HG03439 (cell line): ENCODE results near the gene GSTM5.
"Not testable (repeated sequence)": the region's sequence is repeated elsewhere in the genome, so short reads cannot be mapped to it uniquely, and the experiment has no call there.

Experiments
- ATAC-seq: cut with Tn5 transposase; IDR thresholded peaks from one replicate; pipeline ENCODE4 v1.9.1; 2021; ENCODE audit warnings: mild to moderate bottlenecking, moderate library complexity; ENCODE audit not compliant: unreplicated experiment

Gene GSTM5

DNA sequence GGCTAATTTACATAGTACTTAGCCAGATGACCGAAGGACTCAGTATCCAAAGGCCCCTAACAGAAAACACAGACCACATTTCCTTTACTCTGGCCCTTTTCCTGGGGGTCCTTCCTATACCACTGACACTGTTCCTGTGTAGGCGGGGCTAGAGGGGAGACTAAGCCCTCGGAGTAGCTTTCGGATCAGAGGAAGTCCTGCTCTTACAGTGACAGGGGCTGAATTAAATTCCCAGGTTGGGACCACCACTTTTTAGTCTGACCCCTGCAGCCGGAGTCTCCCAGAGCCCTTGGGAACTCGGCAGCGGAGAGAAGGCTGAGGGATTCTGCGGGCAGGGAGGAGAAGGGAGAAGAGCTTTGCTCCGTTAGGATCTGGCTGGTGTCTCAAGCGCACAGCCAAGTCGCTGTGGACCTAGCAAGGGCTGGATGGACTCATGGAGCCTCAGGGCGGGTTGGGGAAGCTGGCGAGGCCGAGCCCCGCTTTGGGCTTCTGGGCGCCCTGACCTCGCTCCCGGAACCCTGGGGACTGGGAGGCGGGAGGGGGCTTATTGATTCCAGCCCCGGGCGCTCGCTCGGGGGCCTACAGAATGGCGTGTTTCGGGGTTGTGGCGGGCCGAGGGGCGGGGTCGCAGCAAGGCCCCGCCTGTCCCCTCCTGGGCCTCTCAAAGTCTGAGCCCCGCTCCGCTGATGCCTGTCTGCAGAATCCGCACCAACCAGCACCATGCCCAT lies at the start of gene GSTM5:
GSTM5 (plus strand) TSS at position 659 of the 728 bp plus-strand sequence; CDS start at position 721, 62 bp downstream.
- not testable (repeated sequence) for ATAC-seq

DNA sequence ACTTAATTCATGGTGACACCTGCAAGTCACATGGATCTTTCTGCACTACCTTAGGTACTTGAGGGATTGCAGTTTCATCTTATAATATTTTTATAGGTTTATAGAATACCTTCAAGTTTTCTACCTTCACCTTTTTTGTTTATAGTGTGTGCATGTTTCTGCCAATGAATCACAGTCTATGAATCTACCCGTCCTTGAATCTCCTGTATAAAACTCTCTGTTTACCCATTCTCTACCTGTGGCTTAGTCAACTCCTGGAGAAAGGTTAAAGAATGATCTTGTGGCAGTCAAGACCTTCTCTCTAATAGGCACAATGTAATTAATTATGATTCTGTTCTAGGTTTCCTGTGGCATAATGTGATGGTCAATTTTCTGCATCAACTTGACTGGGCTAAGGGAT lies 47.4 kb upstream of the GSTM5 start:
- no peak for ATAC-seq

GRCh38 chr1:109667452-109668122 lies 44.5 kb upstream of the GSTM5 start, which contains the start of gene GSTM2:
TSS of gene GSTM2 (plus strand) at chr1:109668057. CDS start at chr1:109668116, 59 bp downstream.
- no peak for ATAC-seq

DNA sequence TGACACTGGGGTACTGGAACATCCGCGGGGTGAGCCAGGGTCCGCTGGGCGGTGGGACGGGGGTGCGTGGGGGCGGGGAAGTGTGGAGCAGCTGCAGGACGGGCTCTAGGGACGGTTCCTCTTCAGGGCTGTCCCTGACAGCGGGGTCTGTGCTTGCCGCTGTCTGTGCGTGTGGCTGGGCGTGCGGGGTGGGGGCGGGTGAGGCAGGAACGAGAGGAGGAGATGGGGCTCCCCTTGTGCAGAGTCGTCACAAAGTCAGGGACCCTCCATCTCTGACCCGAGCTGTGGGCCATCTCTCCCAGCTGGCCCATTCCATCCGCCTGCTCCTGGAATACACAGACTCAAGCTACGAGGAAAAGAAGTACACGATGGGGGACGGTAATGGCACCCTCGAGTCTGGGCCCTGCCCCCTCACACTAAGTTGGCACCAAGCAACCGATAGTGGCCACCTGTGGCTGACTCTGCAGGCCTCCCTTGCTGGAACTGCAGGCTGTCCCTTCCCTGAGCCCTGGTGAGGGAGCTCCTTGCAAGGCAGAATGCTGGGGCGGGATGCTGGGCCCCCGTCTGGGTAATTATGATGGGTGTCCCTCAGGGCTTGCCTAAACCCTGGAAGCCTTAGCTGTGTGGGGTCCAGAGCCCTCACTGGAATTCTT lies 43.8 kb upstream of the GSTM5 start:
- ATAC-seq = no peak

DNA sequence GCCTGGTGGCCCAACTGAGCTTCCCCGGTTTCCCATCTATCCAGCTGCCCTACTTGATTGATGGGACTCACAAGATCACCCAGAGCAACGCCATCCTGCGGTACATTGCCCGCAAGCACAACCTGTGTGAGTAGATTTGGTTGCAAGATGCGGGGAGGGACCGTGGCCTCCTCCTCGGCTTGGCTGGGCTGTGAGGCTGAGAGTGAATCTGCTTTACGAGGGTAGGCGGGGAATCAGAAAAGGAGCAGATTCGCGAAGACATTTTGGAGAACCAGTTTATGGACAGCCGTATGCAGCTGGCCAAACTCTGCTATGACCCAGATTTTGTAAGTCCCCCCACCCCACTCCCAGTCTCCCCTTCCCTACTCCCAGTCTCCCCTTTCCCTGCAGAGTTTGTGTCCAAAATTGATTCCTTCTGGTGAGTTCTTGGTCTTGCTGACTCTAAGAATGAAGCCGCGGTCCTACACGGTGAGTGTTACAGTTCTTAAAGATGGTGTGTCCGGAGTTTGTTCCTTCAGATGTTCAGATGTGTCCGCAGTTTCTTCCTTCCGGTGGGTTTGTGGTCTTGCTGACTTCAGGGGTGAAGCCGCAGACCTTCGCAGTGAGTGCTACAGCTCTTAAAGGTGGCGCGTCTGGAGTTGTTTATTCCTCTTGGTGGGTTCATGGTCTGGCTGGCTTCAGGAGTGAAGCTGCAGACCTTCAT lies 42.7 kb upstream of the GSTM5 start:
- ATAC-seq = no peak

GRCh38 chr1:109669949-109670302 lies 42.1 kb upstream of the GSTM5 start:
- ATAC-seq = not testable (repeated sequence)

- no peak for ATAC-seq
Measured at GRCh38 chr1:109671067-109671466, 41.0 kb upstream of the GSTM5 start.

GRCh38 chr1:109673861-109674260 lies 38.2 kb upstream of the GSTM5 start:
- not testable (repeated sequence) for ATAC-seq

DNA sequence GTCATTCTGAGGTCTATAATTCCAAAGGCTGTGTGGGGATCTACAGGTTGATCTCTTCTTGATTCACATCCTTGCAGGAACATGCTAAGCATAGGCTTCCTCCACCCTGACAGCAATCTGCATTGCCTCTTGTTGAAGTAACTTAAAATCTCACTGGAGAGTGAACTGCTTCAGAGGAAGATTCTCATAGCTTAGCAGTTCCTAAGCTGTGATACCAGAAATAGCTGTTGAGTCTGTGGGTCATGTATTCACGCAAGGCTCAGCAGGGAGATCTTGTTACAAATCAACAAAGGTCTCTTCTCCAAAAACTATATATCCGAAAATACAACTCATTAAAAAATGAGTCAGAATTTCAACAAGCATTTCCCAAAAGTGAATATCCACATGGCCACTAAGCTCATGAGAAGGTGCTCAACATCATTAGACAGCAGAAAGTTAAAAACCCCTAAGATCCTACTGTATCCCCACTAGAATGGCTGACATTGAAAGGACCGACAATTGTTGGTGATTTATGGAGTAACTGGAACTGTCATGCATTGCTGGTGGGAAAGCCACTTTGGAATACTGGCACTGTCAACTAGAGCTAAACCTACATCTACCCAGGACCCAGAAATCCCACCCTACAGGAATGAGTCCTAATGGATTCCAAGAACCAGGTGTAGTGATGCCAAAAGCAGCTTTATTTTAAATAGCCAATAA lies 35.2 kb upstream of the GSTM5 start:
- not testable (repeated sequence) for ATAC-seq

GRCh38 chr1:109677459-109677858 lies 34.6 kb upstream of the GSTM5 start:
- no peak for ATAC-seq

GRCh38 chr1:109678637-109679036 lies 33.4 kb upstream of the GSTM5 start:
- not testable (repeated sequence) for ATAC-seq

GRCh38 chr1:109684777-109685176 lies 27.3 kb upstream of the GSTM5 start:
- not testable (repeated sequence) for ATAC-seq

DNA sequence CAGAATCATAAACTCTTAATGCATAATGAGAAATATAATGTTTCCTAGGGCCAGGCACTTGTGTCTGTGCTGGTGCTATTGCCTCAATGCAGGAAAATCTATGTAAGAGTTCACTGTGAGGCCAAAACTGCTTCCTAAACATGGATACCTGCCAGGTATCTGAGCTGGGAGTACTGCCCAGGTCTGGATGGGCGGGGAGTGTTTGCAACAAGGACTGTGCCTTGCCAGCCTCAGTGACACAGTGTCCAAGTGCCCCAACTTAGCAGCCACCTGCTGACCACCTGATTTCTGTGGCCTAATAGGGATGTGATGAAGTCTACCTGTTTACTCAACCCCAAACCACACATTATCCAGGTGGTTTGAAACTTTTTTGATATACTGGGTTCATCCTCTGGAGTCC lies 26.7 kb upstream of the GSTM5 start:
- ATAC-seq = not testable (repeated sequence)

- ATAC-seq = not testable (repeated sequence)
Measured at GRCh38 chr1:109685890-109686289, 26.2 kb upstream of the GSTM5 start.

DNA sequence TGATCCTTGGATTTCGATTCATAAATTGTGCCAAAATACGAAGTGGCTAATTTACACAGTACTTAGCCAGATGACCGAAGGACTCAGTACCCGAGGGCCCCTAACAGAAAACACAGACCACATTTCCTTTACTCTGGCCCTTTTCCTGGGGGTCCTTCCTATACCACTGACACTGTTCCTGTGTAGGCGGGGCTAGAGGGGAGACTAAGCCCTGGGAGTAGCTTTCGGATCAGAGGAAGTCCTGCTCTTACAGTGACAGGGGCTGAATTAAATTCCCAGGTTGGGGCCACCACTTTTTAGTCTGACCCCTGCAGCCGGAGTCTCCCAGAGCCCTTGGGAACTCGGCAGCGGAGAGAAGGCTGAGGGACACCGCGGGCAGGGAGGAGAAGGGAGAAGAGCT lies 24.9 kb upstream of the GSTM5 start:
- not testable (repeated sequence) for ATAC-seq

- ATAC-seq = peak; percentile 94
Measured at GRCh38 chr1:109687641-109688499, 24.2 kb upstream of the GSTM5 start, which contains the start of gene GSTM1. TSS of gene GSTM1 (plus strand) at chr1:109687817. CDS start at chr1:109687874, 57 bp downstream.

DNA sequence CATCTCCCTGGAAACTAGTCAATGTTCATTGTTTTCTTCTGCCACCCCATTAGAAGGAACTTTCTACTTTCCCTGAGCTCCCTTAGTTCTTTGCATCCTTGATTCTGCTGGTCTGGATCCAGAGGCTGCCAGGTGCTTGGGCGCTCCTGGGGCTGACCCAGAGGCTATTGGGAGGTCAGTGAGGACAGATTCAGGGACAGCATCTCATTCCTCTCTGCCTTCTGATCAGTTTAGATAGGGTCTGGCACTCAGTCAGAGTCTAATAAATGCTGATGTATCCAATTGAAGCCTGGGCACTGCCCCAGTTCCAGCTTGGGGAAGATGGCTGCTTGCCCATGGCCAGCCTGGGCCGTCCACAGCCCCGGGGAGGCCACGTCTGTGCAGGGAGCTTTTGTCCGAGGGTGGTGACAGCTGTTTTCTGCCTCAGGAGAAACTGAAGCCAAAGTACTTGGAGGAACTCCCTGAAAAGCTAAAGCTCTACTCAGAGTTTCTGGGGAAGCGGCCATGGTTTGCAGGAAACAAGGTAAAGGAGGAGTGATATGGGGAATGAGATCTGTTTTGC lies 22.1 kb upstream of the GSTM5 start:
- no peak for ATAC-seq

DNA sequence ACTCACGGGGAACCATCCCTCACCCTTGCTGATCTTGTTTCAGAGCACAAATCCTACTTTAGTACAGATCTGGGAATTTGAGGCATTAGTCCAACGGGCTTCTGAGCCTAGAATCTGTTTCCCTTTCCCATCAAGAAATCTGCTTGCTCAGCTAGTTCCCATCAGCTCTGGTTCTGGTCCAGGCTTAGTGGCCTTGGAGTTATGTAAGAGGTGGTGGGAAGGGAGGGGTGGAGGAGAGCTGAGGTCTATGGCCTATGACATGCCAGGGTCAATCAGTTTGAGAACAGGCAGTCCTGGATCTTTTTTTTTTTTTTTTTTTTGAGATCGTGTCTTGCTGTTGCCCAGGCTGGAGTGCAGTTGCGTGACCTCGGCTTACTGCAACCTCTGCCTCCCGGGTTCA lies 20.3 kb upstream of the GSTM5 start:
- ATAC-seq = no peak

- ATAC-seq = not testable (repeated sequence)
Measured at GRCh38 chr1:109694400-109694799, 17.7 kb upstream of the GSTM5 start.
